HG02678 (cell line): ENCODE measurements around the gene GALNT9.

Experiments used
- ATAC-seq: cut with Tn5 transposase; IDR thresholded peaks from one replicate; pipeline ENCODE4 v1.9.1; 2021; ENCODE audit warnings: mild to moderate bottlenecking, moderate library complexity; ENCODE audit not compliant: unreplicated experiment

Gene GALNT9

GRCh38 chr12:132282031-132282949, 47.1 kb downstream of the GALNT9 start:
- ATAC-seq: no peak

GRCh38 chr12:132281038-132281437, 48.4 kb downstream of the GALNT9 start:
- ATAC-seq: no peak

GRCh38 chr12:132280406-132280805, 49.0 kb downstream of the GALNT9 start:
- ATAC-seq: no peak

DNA sequence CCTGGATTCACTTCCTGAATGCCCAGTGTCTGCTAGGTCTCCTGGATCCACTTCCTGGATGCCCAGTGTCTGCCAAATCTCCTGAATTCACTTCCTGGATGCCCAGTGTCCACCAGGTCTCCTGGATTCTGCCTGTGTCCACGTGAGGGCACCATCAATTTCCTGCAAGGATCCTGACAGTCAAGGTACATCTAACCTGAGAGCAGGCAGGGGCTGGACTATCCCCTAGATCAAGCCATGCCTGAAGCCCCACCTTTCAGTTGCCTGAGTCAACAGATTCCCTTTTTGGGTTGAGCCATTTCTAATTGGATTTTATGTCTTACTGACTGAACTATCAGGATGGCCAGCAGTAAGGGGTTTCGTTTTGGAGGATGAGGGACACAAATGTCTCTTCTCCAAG, 49.5 kb downstream of the GALNT9 start:
- ATAC-seq: no peak

- no peak for ATAC-seq
Observed at GRCh38 chr12:132279184-132279889, 50.1 kb downstream of the GALNT9 start.

GRCh38 chr12:132278401-132279183, 50.8 kb downstream of the GALNT9 start:
- no peak for ATAC-seq

- ATAC-seq: no peak
Observed at GRCh38 chr12:132277949-132278348, 51.4 kb downstream of the GALNT9 start.

GRCh38 chr12:132277374-132277941, 51.9 kb downstream of the GALNT9 start:
- ATAC-seq: no peak

- no peak for ATAC-seq
Observed at GRCh38 chr12:132276827-132277373, 52.5 kb downstream of the GALNT9 start.

DNA sequence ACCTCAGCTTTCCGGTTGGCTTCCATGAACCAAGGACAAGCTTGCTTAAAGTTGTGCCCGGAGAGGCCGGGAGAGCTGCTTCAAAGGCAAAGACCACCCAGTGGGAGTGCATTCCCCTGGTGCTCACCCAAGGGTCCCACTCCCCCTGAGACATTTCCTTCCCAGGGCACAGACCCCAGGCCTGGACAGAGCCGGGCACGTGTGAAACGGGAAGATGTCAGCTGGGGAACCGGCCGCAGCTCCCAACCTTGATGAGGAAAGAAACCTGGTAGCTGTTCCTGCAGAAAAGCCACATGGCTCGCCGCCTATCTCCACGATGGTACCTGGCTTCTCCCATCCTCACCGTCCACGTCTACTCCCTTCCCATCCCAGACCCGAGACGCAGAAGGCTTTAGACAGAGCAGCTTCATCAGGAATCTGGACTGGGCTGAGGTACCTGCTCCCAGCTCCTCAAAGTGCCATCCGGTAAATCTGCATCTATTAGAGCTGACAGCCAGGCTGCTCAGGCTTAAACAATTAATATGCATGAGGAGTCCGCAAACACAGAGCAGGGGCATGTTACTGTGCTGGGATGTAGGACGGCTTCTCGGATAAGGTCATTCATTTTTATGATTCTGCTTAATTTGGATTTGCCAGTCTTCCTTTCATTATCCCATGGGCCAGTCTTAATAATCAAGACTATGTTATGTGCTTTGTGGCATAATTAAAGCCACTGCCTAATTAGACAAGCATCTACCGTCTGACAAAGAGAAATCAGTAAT, 53.1 kb downstream of the GALNT9 start:
- ATAC-seq: no peak

- no peak for ATAC-seq
Observed at GRCh38 chr12:132275631-132276030, 53.8 kb downstream of the GALNT9 start.

GRCh38 chr12:132275110-132275531, 54.3 kb downstream of the GALNT9 start:
- no peak for ATAC-seq

- ATAC-seq: no peak
Observed at GRCh38 chr12:132273992-132274334, 55.4 kb downstream of the GALNT9 start.

DNA sequence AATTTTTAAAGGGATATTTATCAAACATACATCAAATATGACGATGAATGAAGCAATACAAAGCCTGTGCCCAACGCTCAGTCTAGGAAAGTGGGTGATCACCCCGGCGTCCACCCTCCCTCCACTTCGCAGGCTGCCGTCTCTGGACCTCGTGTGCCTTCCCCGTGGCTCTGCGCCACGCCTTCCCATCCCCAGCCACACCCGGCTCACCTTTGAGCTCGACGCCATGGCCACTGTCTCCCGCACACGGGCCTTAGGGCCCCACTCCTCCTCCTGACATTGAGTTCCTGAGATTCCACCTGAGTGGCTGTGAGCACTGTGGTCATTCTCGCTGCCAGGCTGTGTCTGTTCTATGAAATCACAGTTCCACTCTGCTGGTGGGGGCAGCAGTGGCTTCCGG, 56.7 kb downstream of the GALNT9 start:
- ATAC-seq: no peak

GRCh38 chr12:132271755-132272092, 57.7 kb downstream of the GALNT9 start:
- no peak for ATAC-seq

DNA sequence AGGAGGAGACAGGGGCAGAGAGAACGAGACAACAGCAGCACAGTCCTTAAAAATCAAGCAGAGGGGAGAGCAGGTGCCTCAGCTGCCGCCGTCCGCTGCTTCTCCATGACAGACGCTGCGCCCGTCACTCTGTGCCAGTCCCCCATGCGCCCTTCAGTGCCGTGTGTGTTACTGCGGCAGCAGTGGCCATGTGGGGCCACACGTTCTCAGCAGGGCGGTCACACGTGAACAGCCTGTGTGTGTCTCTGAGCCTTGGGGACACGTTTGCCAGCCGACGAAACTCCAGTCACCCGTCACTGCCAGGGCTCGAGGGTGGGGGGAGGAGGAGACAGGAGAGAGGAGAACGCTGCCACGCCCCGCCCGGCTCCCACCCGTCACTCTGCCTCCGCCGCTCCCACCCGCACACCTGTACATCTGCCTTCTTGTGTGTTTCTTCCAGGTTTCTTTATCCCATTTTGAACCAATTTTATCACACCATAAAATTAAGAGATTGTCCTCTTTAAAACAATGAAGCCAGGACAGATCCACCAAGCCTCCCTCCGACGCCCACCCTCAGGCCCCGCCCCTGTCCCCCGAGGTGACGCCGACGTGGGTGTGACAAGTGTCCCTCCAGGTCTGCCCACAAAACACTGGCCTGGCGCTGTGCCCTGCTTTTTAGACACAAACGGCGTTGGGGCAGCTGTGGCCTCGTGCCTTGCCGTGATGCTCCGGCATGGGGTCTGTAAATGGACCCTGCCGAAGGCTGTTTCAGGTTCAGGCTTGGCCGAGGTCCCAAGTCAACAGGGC, 58.2 kb downstream of the GALNT9 start:
- no peak for ATAC-seq

- ATAC-seq: no peak
Observed at GRCh38 chr12:132270516-132270915, 58.9 kb downstream of the GALNT9 start.

DNA sequence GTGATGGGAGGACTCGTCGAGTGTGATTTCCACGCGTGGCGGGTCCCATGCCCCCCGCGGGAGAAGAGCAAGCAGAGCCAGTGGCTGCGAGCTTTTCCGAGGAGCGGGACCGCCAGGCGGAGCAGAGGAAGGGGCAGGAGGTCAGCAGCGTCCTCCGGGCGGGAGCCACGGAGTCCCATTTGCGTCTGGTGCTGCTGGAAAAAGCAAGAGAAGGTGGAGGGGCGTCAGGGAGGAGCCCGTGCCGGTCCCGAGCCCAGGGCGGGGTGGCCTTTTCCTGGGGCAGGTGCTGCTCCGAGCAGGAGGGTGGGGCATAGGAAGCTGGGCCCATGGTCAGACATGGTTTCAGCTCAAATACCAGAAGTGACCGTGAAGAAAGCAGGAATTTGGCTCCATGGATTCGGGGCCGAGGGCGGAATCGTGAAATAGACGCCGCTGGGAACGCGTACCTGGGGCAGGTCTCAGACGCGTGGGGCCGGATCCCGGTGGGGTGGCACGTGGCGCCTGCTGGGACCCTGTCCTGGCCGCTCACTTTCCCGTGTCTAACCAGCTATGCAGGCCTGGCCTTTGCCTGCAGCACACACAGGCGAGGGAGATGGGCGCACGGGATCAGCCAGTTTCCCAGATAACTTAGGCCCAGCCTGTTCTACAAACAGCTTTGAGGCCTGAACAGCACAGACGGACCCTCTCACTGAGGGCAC, 60.0 kb downstream of the GALNT9 start:
- ATAC-seq: no peak

GRCh38 chr12:132268674-132269073, 60.7 kb downstream of the GALNT9 start:
- no peak for ATAC-seq
